Middle frontal gyrus (tissue), 1 donor: ENCODE results near the gene ASTL.
"Not testable (repeated sequence)": the region's sequence is repeated elsewhere in the genome, so short reads cannot be mapped to it uniquely, and the experiment has no call there.

Experiments used
- DNase-seq: peaks from one replicate; pipeline ENCODE4 v3.0.0-alpha.2; 2015; ENCODE audit warnings: low spot score; ENCODE audit errors: extremely low spot score

The ASTL gene

DNA sequence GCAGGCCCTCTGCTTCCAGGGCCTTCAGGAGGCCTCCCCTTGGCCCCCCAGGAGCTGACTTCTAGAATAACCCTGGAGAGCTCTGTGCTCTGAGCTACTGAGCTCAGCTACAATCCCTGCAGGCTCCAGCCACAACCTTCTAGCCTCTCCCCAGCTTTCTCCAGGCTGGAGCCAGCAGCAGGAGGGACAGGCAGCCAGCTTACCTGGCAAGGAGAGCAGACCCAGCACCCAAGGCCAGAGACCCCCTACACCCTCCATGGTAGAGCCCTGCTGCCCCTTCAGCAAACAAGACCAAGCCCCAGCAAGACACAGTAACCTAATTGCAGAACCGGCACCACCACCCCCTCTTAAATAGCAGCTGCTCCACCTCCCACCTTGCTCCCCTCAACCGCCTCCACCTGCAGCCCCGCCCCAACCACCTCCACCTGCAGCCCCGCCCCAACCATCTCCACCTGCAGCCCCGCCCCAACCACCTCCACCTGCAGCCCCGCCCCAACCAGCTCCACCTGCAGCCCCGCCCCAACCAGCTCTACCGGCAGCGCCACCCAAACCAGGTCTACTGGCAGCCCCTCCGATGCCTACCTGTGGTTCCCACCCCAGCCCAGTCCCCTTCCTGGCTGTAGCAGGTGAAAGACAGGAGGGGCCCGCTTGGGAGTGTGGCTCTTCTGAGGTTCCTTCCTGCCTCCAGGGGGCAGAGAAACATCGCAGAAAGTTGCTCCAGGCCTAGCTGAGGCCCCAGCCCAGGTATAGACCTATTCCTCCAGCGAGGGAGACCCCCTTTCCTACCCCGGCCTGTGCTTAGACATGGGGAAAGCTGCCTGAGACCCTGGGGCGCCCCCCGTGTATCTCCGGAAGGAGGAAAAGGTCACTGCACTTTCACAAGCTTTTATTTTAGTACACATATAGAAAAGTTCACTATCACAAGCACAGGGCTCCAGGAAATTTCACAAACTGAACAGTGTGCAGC, at the start of gene ASTL:
Gene ASTL, minus strand, starts transcription at position 324 of the 967 bp plus-strand sequence. Its CDS starts 66 bp downstream, at position 258.
- peak; percentile 13 for DNase-seq

- DNase-seq = no peak
Measured at GRCh38 chr2:96186562-96186961, 48.3 kb upstream of the ASTL start.

GRCh38 chr2:96185516-96185915, 47.2 kb upstream of the ASTL start:
- DNase-seq = no peak

DNA sequence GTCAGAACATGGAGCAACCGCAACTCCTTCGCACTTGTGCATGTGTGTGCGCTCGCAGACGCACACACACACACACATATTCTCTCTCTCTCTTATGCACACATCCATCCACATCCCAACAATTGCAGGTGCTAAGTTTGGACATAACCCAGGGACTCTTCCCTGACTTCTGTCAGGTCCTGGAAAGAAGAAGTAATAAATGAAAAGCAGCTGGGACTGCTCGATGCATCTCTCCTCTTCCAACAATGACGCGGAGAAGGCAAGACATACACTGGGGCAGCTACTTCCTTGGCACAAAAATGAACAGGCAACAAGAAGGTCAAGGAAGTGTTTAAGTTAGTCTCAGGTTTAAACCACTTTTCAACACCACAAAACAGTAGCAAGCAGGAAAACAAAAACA, 46.7 kb upstream of the ASTL start:
- DNase-seq = no peak

GRCh38 chr2:96184188-96184587, 45.9 kb upstream of the ASTL start:
- no peak for DNase-seq

- no peak for DNase-seq
Measured at GRCh38 chr2:96181529-96181928, 43.2 kb upstream of the ASTL start.

- no peak for DNase-seq
Measured at GRCh38 chr2:96180521-96180920, 42.2 kb upstream of the ASTL start.

DNA sequence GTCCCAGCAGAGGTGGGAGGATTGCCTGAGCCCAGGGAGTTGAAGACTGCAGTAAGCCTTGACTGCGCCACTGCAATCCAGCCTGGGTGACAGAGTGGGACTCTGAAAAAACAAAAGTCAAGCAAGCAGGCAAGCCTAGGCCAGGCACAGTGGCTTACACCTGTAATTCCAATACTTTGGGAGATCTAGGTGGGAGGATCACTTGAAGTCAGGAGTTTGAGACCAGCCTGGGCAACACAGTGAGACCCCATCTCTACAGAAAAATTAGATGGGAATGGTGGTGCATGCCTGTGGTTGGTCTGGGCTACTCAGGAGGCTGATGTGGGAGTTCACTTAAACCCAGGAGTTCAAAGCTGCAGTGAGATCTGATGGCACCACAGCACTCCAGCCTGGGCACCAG, 41.7 kb upstream of the ASTL start:
- no peak for DNase-seq

- DNase-seq = no peak
Measured at GRCh38 chr2:96176661-96177060, 38.4 kb upstream of the ASTL start.

DNA sequence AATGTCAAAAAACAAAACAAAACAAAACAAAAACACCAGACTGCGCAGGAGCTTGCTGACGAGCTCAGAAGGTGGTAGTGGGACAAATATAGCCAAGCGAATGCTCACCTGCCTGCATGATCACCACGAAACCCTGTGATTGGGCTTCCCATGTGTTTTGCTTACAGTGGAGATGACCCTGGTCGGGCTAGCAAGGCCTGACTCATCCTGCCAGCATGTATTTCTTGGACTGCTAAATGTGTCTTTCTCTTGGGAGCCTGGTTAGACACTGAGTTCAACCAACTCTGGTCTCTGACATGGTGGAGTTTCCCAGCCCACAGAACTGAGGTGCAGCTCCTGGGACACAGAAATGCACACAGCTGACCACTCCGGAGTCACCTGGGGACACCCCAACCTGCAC, 37.6 kb upstream of the ASTL start:
- DNase-seq = no peak

GRCh38 chr2:96174251-96175144, 36.2 kb upstream of the ASTL start:
- DNase-seq = peak; percentile 58

DNA sequence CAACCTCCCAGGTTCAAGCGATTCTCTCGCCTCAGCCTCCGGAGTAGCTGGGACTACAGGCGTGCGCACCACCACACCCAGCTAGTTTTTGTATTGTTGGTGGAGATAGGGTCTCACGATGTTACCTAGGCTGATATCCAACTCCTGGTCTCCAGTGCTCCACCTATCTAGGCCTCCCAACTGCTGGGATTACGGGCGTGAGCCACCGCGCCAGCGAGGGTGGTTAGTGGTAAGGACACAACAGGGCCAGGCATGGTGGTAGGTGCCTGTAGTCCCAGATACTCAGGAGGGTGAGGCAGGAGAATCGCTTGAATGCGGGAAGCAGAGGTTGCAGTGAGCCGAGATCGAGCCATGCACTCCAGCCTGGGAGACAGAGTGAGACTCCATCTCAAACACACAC, 33.5 kb upstream of the ASTL start:
- no peak for DNase-seq

- DNase-seq = no peak
Measured at GRCh38 chr2:96170626-96171025, 32.3 kb upstream of the ASTL start.

DNA sequence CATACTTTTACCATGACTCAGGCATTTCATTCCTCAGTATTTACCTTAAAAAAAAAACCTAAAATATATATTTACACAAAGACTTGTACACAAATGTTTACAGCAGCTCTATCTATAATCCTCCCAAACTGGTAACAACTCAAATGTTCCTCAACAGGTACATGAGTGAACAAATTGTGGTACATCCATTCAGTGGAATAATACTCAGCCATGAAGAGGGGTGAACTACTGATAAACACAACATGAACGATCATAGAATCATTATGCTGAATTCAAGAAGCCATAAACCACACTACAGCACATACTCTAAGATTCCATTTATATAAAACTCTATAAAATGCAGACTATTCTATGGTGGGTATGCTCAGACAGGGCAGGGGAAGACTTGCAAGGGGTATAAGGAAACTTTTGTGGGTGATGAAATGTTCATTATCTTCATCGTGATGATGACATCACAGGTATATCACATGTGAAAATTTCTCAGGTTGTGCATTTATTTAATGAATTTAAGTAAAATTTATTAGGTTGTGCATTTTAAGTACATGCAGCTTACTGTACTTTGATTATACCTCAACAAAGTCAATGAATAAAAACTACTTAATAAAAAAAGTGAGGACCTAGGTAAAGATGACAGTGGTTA, 31.7 kb upstream of the ASTL start:
- no peak for DNase-seq

DNA sequence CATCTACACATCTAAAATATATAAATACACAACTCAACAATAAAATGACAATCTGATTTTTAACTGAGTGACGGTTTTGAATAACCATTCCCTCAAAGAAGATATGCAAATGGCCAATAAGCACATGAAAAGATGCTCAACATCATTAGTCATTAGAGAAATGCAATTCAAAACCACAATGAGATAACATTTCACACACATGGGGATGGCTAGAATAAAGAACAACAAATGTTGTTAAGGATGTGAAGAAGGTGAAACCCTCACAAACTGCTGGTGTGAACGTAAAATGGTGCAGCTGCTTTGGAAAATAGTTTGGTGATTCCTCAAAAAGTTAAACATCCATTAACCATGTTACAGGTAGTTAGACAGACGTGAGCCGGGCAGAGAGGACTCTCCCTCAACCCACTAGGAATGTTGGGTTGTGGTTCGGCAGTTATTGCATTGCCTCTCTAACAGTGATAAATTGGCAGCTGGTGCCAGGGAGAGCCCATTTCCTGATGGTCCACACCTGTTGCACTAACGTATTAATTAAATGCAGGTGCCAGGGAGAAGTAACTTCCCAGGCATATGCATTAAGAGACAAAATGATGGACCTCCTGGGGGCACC, 29.2 kb upstream of the ASTL start:
- DNase-seq = no peak

DNA sequence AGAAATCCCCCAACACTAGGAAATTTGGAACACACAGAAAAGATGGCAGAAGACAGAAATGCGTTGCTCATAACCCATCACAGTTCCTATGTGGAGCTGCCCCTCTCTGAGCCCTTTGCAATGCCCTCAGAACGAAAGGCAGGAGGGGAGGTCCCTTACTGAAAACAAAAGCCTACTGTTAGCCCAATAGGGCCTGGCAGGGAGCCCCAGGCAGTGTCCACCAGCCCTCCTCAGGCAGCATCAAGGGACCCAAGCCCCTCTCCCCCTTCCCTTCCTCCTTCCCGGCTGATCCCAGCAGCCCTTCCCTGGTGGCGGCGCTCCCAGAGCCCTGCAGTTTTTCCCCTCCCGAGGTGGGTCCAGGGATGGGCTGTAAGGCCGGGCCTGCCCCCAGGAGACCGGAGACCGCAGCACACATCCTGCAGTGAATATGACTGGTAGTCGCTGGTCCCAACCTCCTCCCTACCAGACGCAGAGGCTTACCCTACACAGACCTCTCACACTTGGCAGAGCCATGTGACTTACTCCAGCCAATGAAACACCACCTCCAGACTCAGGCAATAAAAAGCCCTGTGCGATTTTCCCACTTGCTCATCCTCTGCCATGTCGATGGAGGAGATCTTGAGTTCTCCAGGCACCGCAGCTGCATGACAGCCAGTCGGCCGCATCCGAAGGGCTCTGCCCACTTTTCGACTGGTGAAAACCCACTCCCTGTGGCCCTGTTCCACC, 26.3 kb upstream of the ASTL start:
- no peak for DNase-seq

DNA sequence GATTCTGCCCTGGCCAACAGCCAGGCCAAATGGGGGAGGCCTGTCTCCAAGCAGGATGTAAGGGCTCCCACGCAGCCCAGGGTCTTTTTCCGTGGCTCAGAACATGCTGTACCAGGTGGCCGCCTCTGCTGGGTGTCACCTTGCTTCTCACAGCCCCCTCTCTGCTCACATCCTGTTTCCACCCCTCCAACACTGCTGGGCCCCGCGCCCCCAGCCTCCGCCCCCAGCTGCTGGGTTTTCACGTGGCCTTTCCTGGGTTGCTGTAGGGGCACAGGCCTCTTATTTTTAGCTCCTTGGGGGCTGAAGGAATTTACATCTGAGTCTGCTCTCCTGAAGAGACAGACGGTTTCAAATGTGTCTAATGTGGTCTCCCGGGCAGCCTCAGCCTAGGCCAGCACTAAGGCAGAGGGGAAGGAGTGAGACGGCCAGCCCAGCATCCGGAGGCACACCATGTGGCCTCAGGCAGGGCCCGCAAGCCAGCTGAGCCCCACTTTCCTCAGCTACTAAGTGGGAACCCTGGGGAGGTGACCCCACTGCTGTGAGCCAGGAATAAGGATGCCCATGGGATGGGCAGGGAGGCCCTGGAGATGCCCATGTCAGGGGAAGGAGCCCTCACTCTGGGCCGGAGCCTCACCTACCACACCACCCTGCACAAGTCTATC, 25.6 kb upstream of the ASTL start:
- no peak for DNase-seq

DNA sequence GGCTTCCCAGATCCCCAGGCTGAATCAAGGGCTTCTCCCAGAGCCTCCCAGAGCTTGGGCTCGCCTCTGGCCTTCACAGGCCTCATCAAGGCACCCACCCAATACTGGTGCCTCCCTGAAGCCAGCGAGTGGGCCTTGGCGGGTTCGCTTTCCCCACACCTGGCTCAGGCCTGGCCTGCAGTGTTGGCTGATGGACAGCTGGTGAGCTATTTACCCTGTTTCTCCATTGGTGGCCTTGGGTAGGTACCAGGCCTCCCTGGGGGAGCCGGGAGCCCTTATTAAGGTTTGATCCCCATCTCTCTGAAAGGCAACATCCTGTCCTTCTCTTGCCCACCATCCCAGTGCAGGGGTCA, 25.1 kb upstream of the ASTL start:
- DNase-seq = no peak

DNA sequence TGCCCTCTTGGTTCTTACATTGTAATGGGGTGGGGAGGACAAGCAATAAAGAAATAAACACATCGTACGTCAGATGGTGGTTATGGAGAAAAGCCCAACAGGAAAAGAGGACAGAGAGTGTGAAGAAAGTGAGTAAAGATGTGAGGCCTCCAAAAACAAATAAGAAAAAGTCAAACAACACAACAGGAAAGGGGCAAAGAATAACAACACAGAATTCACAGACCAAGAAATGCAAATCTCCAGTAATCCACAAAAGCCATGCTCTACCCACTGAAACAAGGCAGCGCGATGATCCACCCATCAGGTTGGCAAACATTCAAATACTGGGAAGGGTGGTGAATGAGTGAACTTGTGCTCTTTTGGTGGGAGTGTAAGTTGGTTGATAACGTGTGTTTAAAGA, 23.6 kb upstream of the ASTL start:
- no peak for DNase-seq

DNA sequence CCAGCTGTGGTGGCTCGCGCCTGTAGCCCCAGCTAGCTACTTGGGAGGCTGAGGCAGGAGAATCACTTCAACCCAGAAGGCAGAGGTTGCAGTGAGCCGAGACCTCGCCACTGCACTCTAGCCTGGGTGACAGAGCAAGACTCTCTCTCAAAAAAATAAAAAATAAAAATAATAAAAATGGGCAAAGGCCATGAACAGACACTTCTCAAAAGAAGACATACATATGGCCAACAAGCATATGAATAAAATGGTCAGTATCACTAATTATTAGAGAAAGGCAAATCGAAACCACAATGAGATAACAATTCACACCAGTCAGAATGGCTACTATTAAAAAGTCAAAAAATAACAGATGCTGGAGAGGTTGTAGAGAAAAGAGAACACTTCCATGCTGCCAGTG, 22.1 kb upstream of the ASTL start:
- not testable (repeated sequence) for DNase-seq
